Mucosa of descending colon (tissue), 3 donors: ENCODE measurements around the gene DPH1. TPM values are rescaled to one million over a fixed set of nuclear protein-coding genes. Genes with fewer than 3 reads are reported as not detected.

Experiments used
- ATAC-seq: fragments of 200-7000 bp; cut with Tn5 transposase; one replicate; pipeline ENCODE4 v1.9.1; 2020; ENCODE audit warnings: mild to moderate bottlenecking, moderate library complexity
- DNase-seq, 3 donors: peaks; one replicate each; pipeline ENCODE4 v3.0.0-alpha.2; 2020
- H3K36me3 ChIP-seq: fragments of 200-600 bp; one replicate; pipeline ENCODE4 v1.8.0; 2021; ENCODE audit warnings: low read depth, mild to moderate bottlenecking
- H3K4me1 ChIP-seq: fragments of 200-600 bp; one replicate; pipeline ENCODE4 v1.8.0; 2021; ENCODE audit warnings: low read depth, mild to moderate bottlenecking
- H3K4me3 ChIP-seq: fragments of 200-600 bp; one replicate; pipeline ENCODE4 v1.8.0; 2021; ENCODE audit warnings: mild to moderate bottlenecking
- H3K9me3 ChIP-seq: fragments of 200-600 bp; one replicate; pipeline ENCODE4 v1.8.0; 2021; ENCODE audit warnings: mild to moderate bottlenecking
- CTCF ChIP-seq: fragments of 200-600 bp; IDR thresholded peaks from one replicate; pipeline ENCODE4 v1.8.0; 2022; ENCODE audit warnings: antibody characterized with exemption, mild to moderate bottlenecking
- intact Hi-C, 2 donors: fragments of 100-400 bp; cut with DNase I in 1 of 2; cut with micrococcal nuclease in 1 of 2; formaldehyde crosslinking; loops; one replicate each; pipeline versions ENCODE4 v1.11.0 to v1.11.1; 2022; cut with DNase I, micrococcal nuclease
- total RNA-seq, 3 donors: library from RNA; stranded (reverse); fragmentation: NEBNext Ultra II Directional in 2 of 3; extraction: Animal tissue kit (Norgen Biotek cat#: 25700) in 2 of 3; gene quantifications; one replicate each; pipeline versions ENCODE4 v1.2.1 to v1.2.4, GENCODE V29; 2021 to 2023
- donor health status: DM: no; HTN: no; CAD: no; lungs with moderate emphysema.
- donor health status: DM: no; HTN: no; CAD: no.
- donor health status: DM: no; HTN: yes; CAD: no.

The DPH1 gene
- total RNA-seq, 3 donors from 2014 or later: 33.1 to 43.7 (median 42.2) TPM

- H3K9me3 ChIP-seq: no peaks in the 10 kb centered on the region
- no peak for TF ChIP-seq CTCF
- H3K4me3 ChIP-seq: no peak overlapping the region
- no peaks in the 10 kb centered on the region for H3K36me3 ChIP-seq
- ATAC-seq (peak; percentile 6), DNase-seq (peak in 1 of 3 donors; percentile 45)
- intact Hi-C loops: no loop called here
- H3K4me1 ChIP-seq: peaks cover 10% of the 10 kb centered on the region
These were observed 38.1 kb downstream of the DPH1 start for GRCh38 chr17:2068031-2068518.

- no peak for TF ChIP-seq CTCF
- Histone ChIP-seq H3K4me3 (no peak overlapping the region), H3K4me1 (peaks cover 9% of the 10 kb centered on the region), H3K9me3 (no peaks in the 10 kb centered on the region), H3K36me3 (no peaks in the 10 kb centered on the region)
- intact Hi-C loops: no loop called here
- peak; percentile 6 for ATAC-seq
- DNase-seq: peak in 1 of 3 donors; percentile 48
These were observed 38.6 kb downstream of the DPH1 start for GRCh38 chr17:2068519-2069051.

- Histone ChIP-seq H3K36me3 (no peaks in the 10 kb centered on the region), H3K9me3 (no peaks in the 10 kb centered on the region), H3K4me3 (no peak overlapping the region), H3K4me1 (peaks cover 7% of the 10 kb centered on the region)
- intact Hi-C loops: no loop called here
- no peak for TF ChIP-seq CTCF
- no peak for DNase-seq
- ATAC-seq: peak; percentile 7
These were observed 40.5 kb downstream of the DPH1 start for GRCh38 chr17:2070241-2071023.

GRCh38 chr17:2071024-2071385 lies 41.1 kb downstream of the DPH1 start:
- DNase-seq (no peak), ATAC-seq (no peak)
- H3K36me3 ChIP-seq: no peaks in the 10 kb centered on the region
- H3K4me3 ChIP-seq: no peak overlapping the region
- H3K4me1 ChIP-seq: peaks cover 8% of the 10 kb centered on the region
- intact Hi-C loops: no loop called here
- no peaks in the 10 kb centered on the region for H3K9me3 ChIP-seq
- TF ChIP-seq CTCF: no peak

- ATAC-seq (peak; percentile 36), DNase-seq (no peak)
- no peaks in the 10 kb centered on the region for H3K36me3 ChIP-seq
- H3K9me3 ChIP-seq: no peaks in the 10 kb centered on the region
- no peak for TF ChIP-seq CTCF
- H3K4me1 ChIP-seq: peaks cover 8% of the 10 kb centered on the region
- intact Hi-C loops: no loop called here
- no peak overlapping the region for H3K4me3 ChIP-seq
These were observed 41.7 kb downstream of the DPH1 start for GRCh38 chr17:2071455-2072281.
